Calu3 (cell line): ENCODE measurements around the gene PHKG1. TPM values are rescaled to one million over a fixed set of nuclear protein-coding genes. Genes with fewer than 3 reads are reported as not detected.
"Not testable (repeated sequence)": the region's sequence is repeated elsewhere in the genome, so short reads cannot be mapped to it uniquely, and the experiment has no call there.

ENCODE experiments used
- BruUV-seq: library from RNA; stranded (reverse); fragments of 400-500 nt; replicated peaks from 2 replicates; lab custom pipeline; 2021; lab: Mats Ljungman, UMichigan
- CTCF ChIA-PET: fragments of 300-600 bp; sonication (Branson Sonifier 250); formaldehyde crosslinking; loops from one replicate; lab custom pipeline; 2022; ENCODE audit warnings: antibody characterized with exemption; lab: Charles Lee
- DNase-seq: peaks from one replicate; pipeline ENCODE4 v3.0.0; 2022
- H3K27ac Mint-ChIP-seq: one replicate; pipeline ENCODE4 v1.8.0; 2022; ENCODE audit warnings: mixed read lengths; ENCODE audit not compliant: unreplicated experiment
- H3K27me3 Mint-ChIP-seq: one replicate; pipeline ENCODE4 v1.8.0; 2022; ENCODE audit warnings: mixed read lengths; ENCODE audit not compliant: unreplicated experiment
- H3K36me3 Mint-ChIP-seq: one replicate; pipeline ENCODE4 v1.8.0; 2022; ENCODE audit warnings: mild to moderate bottlenecking, moderate library complexity, mixed read lengths; ENCODE audit not compliant: insufficient read depth, unreplicated experiment
- H3K4me1 Mint-ChIP-seq: one replicate; pipeline ENCODE4 v1.8.0; 2022; ENCODE audit warnings: mild to moderate bottlenecking, low read depth, mixed read lengths; ENCODE audit not compliant: unreplicated experiment
- H3K4me3 Mint-ChIP-seq: one replicate; pipeline ENCODE4 v1.8.0; 2022; ENCODE audit warnings: mild to moderate bottlenecking, low read depth, moderate library complexity, mixed read lengths; ENCODE audit not compliant: unreplicated experiment
- H3K9me3 Mint-ChIP-seq: one replicate; pipeline ENCODE4 v1.8.0; 2022; ENCODE audit warnings: low read depth, mixed read lengths; ENCODE audit not compliant: unreplicated experiment
- intact Hi-C: fragments of 100-400 bp; cut with micrococcal nuclease; formaldehyde crosslinking; loops from one replicate; pipeline ENCODE4 v1.10.0; 2022; ENCODE audit not compliant: unreplicated experiment
- total RNA-seq: library from RNA; stranded (reverse); gene quantifications from 2 replicates; pipeline ENCODE4 v1.2.3, GENCODE V29; 2022
- TF ChIP-seq, protein P1 (sequence below): fragments of 200-600 bp; IDR thresholded peaks from one replicate; pipeline ENCODE4 v1.8.0; 2022; ENCODE audit warnings: antibody characterized with exemption; ENCODE audit not compliant: unreplicated experiment

Gene PHKG1
- total RNA-seq, 1 experiment from 2014 or later, result 2.6 TPM

DNA sequence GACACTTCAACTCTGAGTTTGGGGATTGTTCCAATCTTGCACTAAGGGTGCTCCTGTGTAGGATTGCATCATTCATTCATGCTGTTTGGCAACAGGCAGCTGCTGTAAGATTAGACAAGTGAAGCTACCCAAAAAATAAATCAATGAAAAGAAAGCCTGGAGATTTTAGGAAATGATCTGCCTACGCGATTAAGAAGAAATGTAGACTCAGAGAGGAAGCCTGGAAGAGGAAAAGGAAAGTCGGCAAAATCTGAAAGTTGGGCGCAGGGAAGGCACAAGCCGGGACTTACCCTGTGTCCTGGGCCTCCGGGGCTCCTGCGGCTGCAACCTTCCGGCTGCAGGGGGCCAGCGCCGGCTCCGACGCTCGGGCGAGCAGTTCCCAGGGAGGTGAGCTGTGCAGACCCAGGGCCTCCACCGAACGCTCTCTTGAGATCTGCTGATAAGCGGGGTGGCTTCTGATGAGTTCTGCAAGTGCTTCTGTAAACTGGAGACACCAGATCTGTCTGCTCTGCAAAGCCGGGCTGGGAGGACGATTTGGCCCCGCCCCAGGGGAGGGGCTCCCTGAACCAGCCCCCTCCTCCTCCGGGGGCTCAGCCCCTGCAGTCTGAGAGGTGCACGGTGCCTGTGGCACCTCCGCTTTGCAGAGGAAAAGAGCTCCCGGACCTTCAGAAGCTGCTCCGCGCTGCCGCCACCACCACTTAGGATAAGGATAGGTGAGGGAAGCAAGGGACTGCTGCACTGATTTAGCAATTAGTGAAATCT is 58.9 kb downstream of the PHKG1 start:
- Mint-ChIP-seq H3K36me3 (peaks cover 58% of the 10 kb centered on the region), H3K27ac (peak overlapping the region; percentile 66), H3K4me3 (peak overlapping the region; percentile 81), H3K9me3 (no peaks in the 10 kb centered on the region), H3K4me1 (peaks cover 13% of the 10 kb centered on the region), H3K27me3 (no peaks in the 10 kb centered on the region)
- intact Hi-C loops, result loop anchor here (2.0 kb wide), 1 partner anchor 17 kb away; the partner anchor contains the start of genes CCT6A and PSPH
- CTCF ChIA-PET, result interaction anchor here (0.6 to 1.3 kb wide), 17 partner anchors 8 to 72 kb away, joined by 3 to 8 read pairs (median 4); partner anchors contain the start of genes CCT6A, PHKG1, PSPH and SUMF2
- DNase-seq, result peak; percentile 85
- BruUV-seq, result TSS peak; percentile 35
- TF ChIP-seq, protein P1, sequence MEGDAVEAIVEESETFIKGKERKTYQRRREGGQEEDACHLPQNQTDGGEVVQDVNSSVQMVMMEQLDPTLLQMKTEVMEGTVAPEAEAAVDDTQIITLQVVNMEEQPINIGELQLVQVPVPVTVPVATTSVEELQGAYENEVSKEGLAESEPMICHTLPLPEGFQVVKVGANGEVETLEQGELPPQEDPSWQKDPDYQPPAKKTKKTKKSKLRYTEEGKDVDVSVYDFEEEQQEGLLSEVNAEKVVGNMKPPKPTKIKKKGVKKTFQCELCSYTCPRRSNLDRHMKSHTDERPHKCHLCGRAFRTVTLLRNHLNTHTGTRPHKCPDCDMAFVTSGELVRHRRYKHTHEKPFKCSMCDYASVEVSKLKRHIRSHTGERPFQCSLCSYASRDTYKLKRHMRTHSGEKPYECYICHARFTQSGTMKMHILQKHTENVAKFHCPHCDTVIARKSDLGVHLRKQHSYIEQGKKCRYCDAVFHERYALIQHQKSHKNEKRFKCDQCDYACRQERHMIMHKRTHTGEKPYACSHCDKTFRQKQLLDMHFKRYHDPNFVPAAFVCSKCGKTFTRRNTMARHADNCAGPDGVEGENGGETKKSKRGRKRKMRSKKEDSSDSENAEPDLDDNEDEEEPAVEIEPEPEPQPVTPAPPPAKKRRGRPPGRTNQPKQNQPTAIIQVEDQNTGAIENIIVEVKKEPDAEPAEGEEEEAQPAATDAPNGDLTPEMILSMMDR, result peak; percentile 52

DNA sequence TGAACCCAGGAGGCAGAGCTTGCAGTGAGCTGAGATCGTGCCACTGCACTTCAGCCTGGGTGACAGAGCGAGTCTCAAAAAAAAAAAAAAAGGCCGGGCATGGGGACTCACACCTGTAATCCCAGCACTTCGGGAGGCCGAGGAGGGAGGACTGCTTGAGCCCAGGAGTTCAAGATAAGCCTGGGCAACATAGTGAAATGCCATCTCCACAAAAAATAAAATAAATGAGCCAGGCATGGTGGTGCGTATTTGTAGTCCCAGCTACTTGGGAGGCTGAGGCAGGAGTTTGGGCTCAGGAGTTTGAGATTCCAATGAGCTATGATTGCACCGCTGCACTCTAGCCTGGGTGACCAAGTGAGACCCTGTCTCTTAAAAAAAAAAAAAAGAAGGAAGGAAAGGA is 60.2 kb downstream of the PHKG1 start:
- peaks cover 66% of the 10 kb centered on the region for H3K36me3 Mint-ChIP-seq
- H3K27me3 Mint-ChIP-seq, H3K9me3 Mint-ChIP-seq, DNase-seq, BruUV-seq, intact Hi-C loops: not testable (repeated sequence)
- peak overlapping the region; percentile 18 for H3K27ac Mint-ChIP-seq
- CTCF ChIA-PET, result interaction anchor here (0.7 kb wide), 1 partner anchor 59 kb away, joined by 3 read pairs; no protein-coding TSS in a partner anchor
- peaks cover 13% of the 10 kb centered on the region for H3K4me1 Mint-ChIP-seq
- peak overlapping the region; percentile 81 for H3K4me3 Mint-ChIP-seq

DNA sequence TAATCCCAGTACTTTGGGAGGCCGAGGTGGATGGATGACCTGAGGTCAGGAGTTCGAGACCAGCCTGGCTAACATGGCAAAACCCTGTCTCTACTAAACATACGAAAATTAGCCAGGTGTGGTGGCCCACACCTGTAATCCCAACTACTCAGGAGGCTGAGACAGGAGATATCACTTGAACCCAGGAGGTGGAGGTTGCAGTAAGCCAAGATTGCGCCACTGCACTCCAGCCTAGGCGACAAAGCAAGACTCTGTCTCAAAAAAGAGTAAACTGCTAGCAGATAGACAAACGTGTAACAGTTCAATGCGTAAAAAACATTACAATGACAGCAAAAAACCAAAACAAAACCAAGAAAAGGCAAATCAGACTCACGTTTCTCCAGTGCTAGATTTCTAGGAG is 61.2 kb downstream of the PHKG1 start:
- intact Hi-C loops, BruUV-seq, H3K27me3 Mint-ChIP-seq, DNase-seq, H3K9me3 Mint-ChIP-seq, CTCF ChIA-PET: not testable (repeated sequence)
- Mint-ChIP-seq H3K36me3 (peaks cover 76% of the 10 kb centered on the region), H3K4me3 (peak overlapping the region; percentile 81), H3K4me1 (peaks cover 13% of the 10 kb centered on the region), H3K27ac (peak overlapping the region; percentile 18)

DNA sequence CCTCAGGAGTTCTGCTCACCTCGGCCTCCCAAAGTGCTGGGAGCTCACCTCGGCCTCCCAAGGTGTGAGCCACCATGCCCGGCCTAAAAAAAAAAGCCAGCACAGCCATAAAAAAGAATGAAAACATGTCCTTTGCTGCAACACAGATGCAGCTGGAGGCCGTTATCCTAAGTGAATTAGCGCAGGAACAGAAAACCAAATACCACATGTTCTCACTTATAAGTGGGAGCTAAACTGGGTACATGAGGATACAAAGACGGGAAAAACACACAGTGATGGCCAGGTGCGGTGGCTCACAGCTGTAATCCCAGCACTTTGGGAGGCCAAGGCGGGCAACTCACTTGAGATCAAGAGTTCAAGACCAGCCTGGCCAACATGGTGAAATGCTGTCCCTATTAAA is 62.4 kb downstream of the PHKG1 start:
- Mint-ChIP-seq H3K4me1 (peaks cover 13% of the 10 kb centered on the region), H3K4me3 (no peak overlapping the region), H3K27me3 (no peaks in the 10 kb centered on the region), H3K27ac (no peak overlapping the region), H3K36me3 (peaks cover 89% of the 10 kb centered on the region), H3K9me3 (no peaks in the 10 kb centered on the region)
- CTCF ChIA-PET, result no interaction called here
- no peak for DNase-seq
- intact Hi-C loops, result no loop called here
- no TSS peak for BruUV-seq
- TF ChIP-seq, protein P1, result no peak

Other genes with a start within 250 kb of the PHKG1 start
- gene SEPTIN14, start 230.2 kb downstream of the PHKG1 start, total RNA-seq, result not detected in 2 replicates
- gene ZNF713, start 205.5 kb downstream of the PHKG1 start, total RNA-seq, result 4.4 and 5.3 TPM in 2 replicates
- 32.6 and 37.1 TPM in 2 replicates for gene MRPS17, start 141.1 kb downstream of the PHKG1 start, total RNA-seq
- 81.6 and 93.8 TPM in 2 replicates for gene NIPSNAP2, start 128.4 kb downstream of the PHKG1 start, total RNA-seq
- 37.5 and 39.9 TPM in 2 replicates for gene PSPH, start 41.5 kb downstream of the PHKG1 start, total RNA-seq
- gene CCT6A, start 41.2 kb downstream of the PHKG1 start, total RNA-seq, result 416 and 421 TPM in 2 replicates
- 226 and 255 TPM in 2 replicates for gene SUMF2, start 28.7 kb downstream of the PHKG1 start, total RNA-seq
- gene CHCHD2, start 13.5 kb upstream of the PHKG1 start, total RNA-seq, result 673 and 699 TPM in 2 replicates
- gene NUPR2, start 23.5 kb upstream of the PHKG1 start, total RNA-seq, result not detected in 2 replicates